Muscle layer of colon (tissue), 2 donors: Measurements from ENCODE around the gene RDH8.

Experiments used
- H3K27ac ChIP-seq: one replicate; pipeline ENCODE4 v1.7.0; 2013; ENCODE audit warnings: low read depth, mild to moderate bottlenecking, low read length, moderate library complexity
- H3K27me3 ChIP-seq, 2 donors: one replicate each; pipeline ENCODE4 v1.7.0; 2013; ENCODE audit warnings: low read length in 2 of 2, mild to moderate bottlenecking in 2 of 2; ENCODE audit not compliant: insufficient read depth in 2 of 2, control insufficient read depth in 1 of 2
- H3K36me3 ChIP-seq: one replicate; pipeline ENCODE4 v1.7.0; 2013; ENCODE audit warnings: mild to moderate bottlenecking, low read length; ENCODE audit not compliant: insufficient read depth
- H3K4me1 ChIP-seq: one replicate; pipeline ENCODE4 v1.7.0; 2013; ENCODE audit warnings: mild to moderate bottlenecking, low read length; ENCODE audit not compliant: insufficient read depth
- H3K4me3 ChIP-seq, 2 donors: one replicate each; pipeline ENCODE4 v1.7.0; 2013; ENCODE audit warnings: low read length in 2 of 2, low read depth in 1 of 2, mild to moderate bottlenecking in 1 of 2, moderate library complexity in 1 of 2
- H3K9ac ChIP-seq: one replicate; pipeline ENCODE4 v1.7.0; 2013; ENCODE audit warnings: low read length
- H3K9me3 ChIP-seq: one replicate; pipeline ENCODE4 v1.7.0; 2013; ENCODE audit warnings: mild to moderate bottlenecking, low read length
- donor health status: abdominal sarcoma.
- donor health status: Adenocarcinoma of cecum.

Gene RDH8

GRCh38 chr19:10006752-10007323 is 6.4 kb upstream of the RDH8 start:
- peaks cover 0 to 47% of the 10 kb centered on the region in 2 donors for H3K27me3 ChIP-seq
- no peak overlapping the region for H3K4me3 ChIP-seq
- H3K36me3 ChIP-seq: no peaks in the 10 kb centered on the region
- peaks cover 4% of the 10 kb centered on the region for H3K4me1 ChIP-seq
- H3K9me3 ChIP-seq: no peaks in the 10 kb centered on the region
- H3K9ac ChIP-seq: no peak overlapping the region
- H3K27ac ChIP-seq: no peak overlapping the region

GRCh38 chr19:10007371-10008183 is 5.7 kb upstream of the RDH8 start:
- Histone ChIP-seq H3K27me3 (peaks cover 0 to 51% of the 10 kb centered on the region in 2 donors), H3K4me1 (peaks cover 4% of the 10 kb centered on the region), H3K27ac (no peak overlapping the region), H3K9me3 (no peaks in the 10 kb centered on the region), H3K9ac (no peak overlapping the region), H3K36me3 (no peaks in the 10 kb centered on the region), H3K4me3 (no peak overlapping the region)

GRCh38 chr19:10008184-10008765 is 5.0 kb upstream of the RDH8 start:
- peaks cover 0 to 51% of the 10 kb centered on the region in 2 donors for H3K27me3 ChIP-seq
- peaks cover 4% of the 10 kb centered on the region for H3K4me1 ChIP-seq
- no peak overlapping the region for H3K4me3 ChIP-seq
- H3K36me3 ChIP-seq: no peaks in the 10 kb centered on the region
- H3K9ac ChIP-seq: no peak overlapping the region
- no peak overlapping the region for H3K27ac ChIP-seq
- no peaks in the 10 kb centered on the region for H3K9me3 ChIP-seq

- H3K27ac ChIP-seq: no peak overlapping the region
Measured at GRCh38 chr19:10009714-10010224, 3.5 kb upstream of the RDH8 start.

GRCh38 chr19:10010247-10010691 is 3.0 kb upstream of the RDH8 start, which contains the start of gene COL5A3:
Gene COL5A3, minus strand, starts transcription at chr19:10010504. Its CDS starts 119 bp downstream, at chr19:10010385.
- H3K4me1 ChIP-seq: peaks cover 4% of the 10 kb centered on the region

More at GRCh38 chr19:10009714-10010224, 3.5 kb upstream of the RDH8 start:
- no peaks in the 10 kb centered on the region for H3K9me3 ChIP-seq
- H3K9ac ChIP-seq: no peak overlapping the region
- no peaks in the 10 kb centered on the region for H3K36me3 ChIP-seq
- peaks cover 4% of the 10 kb centered on the region for H3K4me1 ChIP-seq
- H3K27me3 ChIP-seq: peaks cover 0 to 51% of the 10 kb centered on the region in 2 donors
- peak overlapping the region in 1 of 2 donors; percentile 56 for H3K4me3 ChIP-seq

GRCh38 chr19:10010939-10011338 is 2.3 kb upstream of the RDH8 start:
- Histone ChIP-seq H3K4me3 (no peak overlapping the region), H3K36me3 (no peaks in the 10 kb centered on the region), H3K27ac (no peak overlapping the region), H3K4me1 (peaks cover 4% of the 10 kb centered on the region), H3K9ac (no peak overlapping the region), H3K9me3 (no peaks in the 10 kb centered on the region), H3K27me3 (peaks cover 0 to 49% of the 10 kb centered on the region in 2 donors)

More at GRCh38 chr19:10010247-10010691, 3.0 kb upstream of the RDH8 start, which contains the start of gene COL5A3:
- no peaks in the 10 kb centered on the region for H3K9me3 ChIP-seq
- H3K4me3 ChIP-seq: peak within 1 kb of the TSS in 1 of 2 donors; percentile 56
- H3K27ac ChIP-seq: no peak within 1 kb of the TSS
- H3K36me3 ChIP-seq: no peaks in the 10 kb centered on the region
- no peak within 1 kb of the TSS for H3K9ac ChIP-seq
- H3K27me3 ChIP-seq: peaks cover 0 to 51% of the 10 kb centered on the region in 2 donors

- Histone ChIP-seq H3K27ac (no peak overlapping the region), H3K9ac (no peak overlapping the region), H3K27me3 (peaks cover 0 to 46% of the 10 kb centered on the region in 2 donors), H3K4me1 (peaks cover 4% of the 10 kb centered on the region), H3K4me3 (no peak overlapping the region), H3K36me3 (no peaks in the 10 kb centered on the region), H3K9me3 (no peaks in the 10 kb centered on the region)
Measured at GRCh38 chr19:10011974-10012373, 1.3 kb upstream of the RDH8 start.

- no peak overlapping the region for H3K4me3 ChIP-seq
- H3K27ac ChIP-seq: no peak overlapping the region
- H3K9me3 ChIP-seq: no peaks in the 10 kb centered on the region
- H3K36me3 ChIP-seq: no peaks in the 10 kb centered on the region
- H3K27me3 ChIP-seq: peaks cover 0 to 29% of the 10 kb centered on the region in 2 donors
- no peak overlapping the region for H3K9ac ChIP-seq
- peaks cover 4% of the 10 kb centered on the region for H3K4me1 ChIP-seq
Measured at GRCh38 chr19:10013834-10014618, 743 bp downstream of the RDH8 start.

GRCh38 chr19:10018263-10018662 is 5.0 kb downstream of the RDH8 start:
- H3K9me3 ChIP-seq: no peaks in the 10 kb centered on the region
- H3K27ac ChIP-seq: no peak overlapping the region
- H3K27me3 ChIP-seq: no peaks in the 10 kb centered on the region
- no peak overlapping the region for H3K4me3 ChIP-seq
- no peaks in the 10 kb centered on the region for H3K4me1 ChIP-seq
- no peaks in the 10 kb centered on the region for H3K36me3 ChIP-seq
- no peak overlapping the region for H3K9ac ChIP-seq

GRCh38 chr19:10018786-10019185 is 5.5 kb downstream of the RDH8 start:
- Histone ChIP-seq H3K9me3 (no peaks in the 10 kb centered on the region), H3K27me3 (no peaks in the 10 kb centered on the region), H3K36me3 (no peaks in the 10 kb centered on the region), H3K4me1 (no peaks in the 10 kb centered on the region), H3K9ac (no peak overlapping the region), H3K27ac (no peak overlapping the region), H3K4me3 (no peak overlapping the region)

- no peak overlapping the region for H3K9ac ChIP-seq
- no peak overlapping the region for H3K27ac ChIP-seq
- H3K9me3 ChIP-seq: no peaks in the 10 kb centered on the region
- H3K36me3 ChIP-seq: no peaks in the 10 kb centered on the region
- no peak overlapping the region for H3K4me3 ChIP-seq
- no peaks in the 10 kb centered on the region for H3K27me3 ChIP-seq
- no peaks in the 10 kb centered on the region for H3K4me1 ChIP-seq
Measured at GRCh38 chr19:10019246-10019645, 6.0 kb downstream of the RDH8 start.
